Activated CD4-positive, alpha-beta T cell treated with anti-CD3 and anti-CD28 coated beads for 4 hours (primary cell): ENCODE measurements around the gene MPC1.
"Not testable (repeated sequence)": the region's sequence is repeated elsewhere in the genome, so short reads cannot be mapped to it uniquely, and the experiment has no call there.

ENCODE experiments used
- DNase-seq, 2 donors: peaks; one replicate each; pipeline ENCODE4 v3.0.0-alpha.2; 2020

Gene MPC1

GRCh38 chr6:166379103-166379586 lies 3.6 kb downstream of the MPC1 start:
- DNase-seq = no peak

GRCh38 chr6:166377721-166378120 lies 5.0 kb downstream of the MPC1 start:
- DNase-seq = no peak

GRCh38 chr6:166375013-166375412 lies 7.7 kb downstream of the MPC1 start:
- DNase-seq = no peak

- no peak for DNase-seq
Measured at GRCh38 chr6:166370489-166370888, 12.3 kb downstream of the MPC1 start.

- DNase-seq = no peak
Measured at GRCh38 chr6:166369782-166370181, 13.0 kb downstream of the MPC1 start.

- DNase-seq = no peak
Measured at GRCh38 chr6:166366921-166367320, 15.8 kb downstream of the MPC1 start.

- no peak for DNase-seq
Measured at GRCh38 chr6:166365806-166366205, 16.9 kb downstream of the MPC1 start.

GRCh38 chr6:166365221-166365620 lies 17.5 kb downstream of the MPC1 start:
- no peak for DNase-seq

- DNase-seq = no peak
Measured at GRCh38 chr6:166364456-166364855, 18.3 kb downstream of the MPC1 start.

- not testable (repeated sequence) for DNase-seq
Measured at GRCh38 chr6:166362427-166362826, 20.3 kb downstream of the MPC1 start.

- no peak for DNase-seq
Measured at GRCh38 chr6:166361077-166361429, 21.7 kb downstream of the MPC1 start.

- DNase-seq = no peak
Measured at GRCh38 chr6:166360243-166361076, 22.3 kb downstream of the MPC1 start.

GRCh38 chr6:166355552-166355951 lies 27.2 kb downstream of the MPC1 start:
- DNase-seq = no peak

GRCh38 chr6:166354965-166355364 lies 27.8 kb downstream of the MPC1 start:
- no peak for DNase-seq

- no peak for DNase-seq
Measured at GRCh38 chr6:166354143-166354542, 28.6 kb downstream of the MPC1 start.

GRCh38 chr6:166353507-166353906 lies 29.2 kb downstream of the MPC1 start:
- DNase-seq = no peak

GRCh38 chr6:166352923-166353322 lies 29.8 kb downstream of the MPC1 start:
- DNase-seq = no peak

- no peak for DNase-seq
Measured at GRCh38 chr6:166351715-166352285, 30.9 kb downstream of the MPC1 start.

- no peak for DNase-seq
Measured at GRCh38 chr6:166348305-166348949, 34.3 kb downstream of the MPC1 start.

GRCh38 chr6:166346965-166347364 lies 35.8 kb downstream of the MPC1 start:
- DNase-seq = no peak

GRCh38 chr6:166346449-166346848 lies 36.3 kb downstream of the MPC1 start:
- no peak for DNase-seq

- DNase-seq = not testable (repeated sequence)
Measured at GRCh38 chr6:166345672-166346071, 37.1 kb downstream of the MPC1 start.

- DNase-seq = not testable (repeated sequence)
Measured at GRCh38 chr6:166344921-166345320, 37.8 kb downstream of the MPC1 start.

GRCh38 chr6:166344240-166344639 lies 38.5 kb downstream of the MPC1 start:
- no peak for DNase-seq
